Motor neuron (in vitro differentiated cells): ENCODE results near the gene CHST1. TPM values are rescaled to one million over a fixed set of nuclear protein-coding genes. Genes with fewer than 3 reads are reported as not detected.

ENCODE experiments used
- ATAC-seq, 8 experiments: fragments of 200-7000 bp; cut with Tn5 transposase; replicated peaks in 6 of 8; 2 replicates each; pipeline ENCODE4 v1.8.0; 2021; ENCODE audit warnings: mild to moderate bottlenecking in 8 of 8, moderate library complexity in 8 of 8
- H3K27ac ChIP-seq, 2 donors: fragments of 250-450 bp; sonication (Bioruptor Pico); 2 replicates each; pipeline ENCODE4 v1.9.0; 2021; ENCODE audit warnings: antibody characterized with exemption in 2 of 2, mild to moderate bottlenecking in 2 of 2, moderate library complexity in 1 of 2
- H3K4me1 ChIP-seq, 2 donors: fragments of 250-450 bp; sonication (Bioruptor Pico); replicated peaks in 1 of 2; 2 replicates each; pipeline ENCODE4 v1.6.1; 2021; ENCODE audit warnings: antibody characterized with exemption in 2 of 2, mild to moderate bottlenecking in 2 of 2, moderate library complexity in 1 of 2
- H3K4me3 ChIP-seq, 5 donors: fragments of 250-450 bp; sonication (Bioruptor Pico); 2 replicates each; pipeline ENCODE4 v1.9.0; 2021; ENCODE audit warnings: antibody characterized with exemption in 5 of 5, mild to moderate bottlenecking in 5 of 5, moderate library complexity in 4 of 5
- whole genome bisulfite sequencing, 10 experiments: fragments of 450-650 bp; shearing (Covaris generic); methylation state at CpG; one replicate each; pipeline ENCODE4 v1.0.0; 2022; 5-methylcytosine and 5-hydroxymethylcytosine counted together
- in situ Hi-C, 9 experiments: fragments of 400-800 bp; cut with MboI; loops; one replicate each; pipeline ENCODE4 v1.15.0; 2021; ENCODE audit warnings: low sequenced_read_pairs in 9 of 9, low pct_unique_long_range_greater_than_20kb in 2 of 9; ENCODE audit not compliant: unreplicated experiment in 9 of 9
- total RNA-seq, 8 experiments: library from RNA; unstranded; fragments of 300-600 nt; gene quantifications; 2 replicates each; pipeline versions ENCODE4 v1.2.3 to v1.2.4, GENCODE V29; 2022

CHST1 gene
- total RNA-seq, 8 experiments from 2014 or later, result 0.42 to 9.0 (median 2.6) TPM

GRCh38 chr11:45616802-45617549 is 48.4 kb downstream of the CHST1 start:
- no peak for ATAC-seq
- no peaks in the 10 kb centered on the region for H3K4me1 ChIP-seq
- in situ Hi-C loops, result no loop called here

GRCh38 chr11:45615182-45615792 is 50.1 kb downstream of the CHST1 start:
- Histone ChIP-seq H3K27ac (no peak overlapping the region), H3K4me3 (no peak overlapping the region), H3K4me1 (no peaks in the 10 kb centered on the region)
- 0 to 85% (median 69%) methylated on average over 1 to 3 of the region's 4 CpGs; no CpG with 5 or more reads in 2 of the 10 experiments for WGBS, 10 experiments
- no peak for ATAC-seq
- in situ Hi-C loops, result no loop called here

More at GRCh38 chr11:45616802-45617549, 48.4 kb downstream of the CHST1 start:
- 0 to 100% (median 67%) methylated on average over 1 to 3 of the region's 8 CpGs; no CpG with 5 or more reads in 2 of the 10 experiments for WGBS, 10 experiments
- H3K27ac ChIP-seq, result no peak overlapping the region
- H3K4me3 ChIP-seq, result no peak overlapping the region

- no peak overlapping the region for H3K27ac ChIP-seq
- no peaks in the 10 kb centered on the region for H3K4me1 ChIP-seq
- no peak overlapping the region for H3K4me3 ChIP-seq
- WGBS, 10 experiments, result 0 to 76% (median 57%) methylated on average over 2 to 6 of the region's 6 CpGs
- ATAC-seq, result no peak
- in situ Hi-C loops, result no loop called here
Measured at GRCh38 chr11:45614196-45614828, 51.1 kb downstream of the CHST1 start.

- no peak overlapping the region for H3K27ac ChIP-seq
- no peak for ATAC-seq
- in situ Hi-C loops, result no loop called here
- H3K4me3 ChIP-seq, result no peak overlapping the region
- WGBS, 10 experiments, result 75% methylated on average over 3 of the region's 3 CpGs; no CpG with 5 or more reads in 9 of the 10 experiments
- H3K4me1 ChIP-seq, result peaks cover 23 to 25% of the 10 kb centered on the region in 2 donors
Measured at GRCh38 chr11:45610627-45611026, 54.8 kb downstream of the CHST1 start.

- 0 to 60% (median 6%) methylated on average over 1 to 2 of the region's 2 CpGs; no CpG with 5 or more reads in 7 of the 10 experiments for WGBS, 10 experiments
- no peak overlapping the region for H3K4me3 ChIP-seq
- in situ Hi-C loops, result no loop called here
- no peak overlapping the region for H3K27ac ChIP-seq
- ATAC-seq, result no peak
- peaks cover 29 to 30% of the 10 kb centered on the region in 2 donors for H3K4me1 ChIP-seq
Measured at GRCh38 chr11:45609902-45610301, 55.5 kb downstream of the CHST1 start.

GRCh38 chr11:45609337-45609736 is 56.1 kb downstream of the CHST1 start:
- no peak overlapping the region for H3K27ac ChIP-seq
- peaks cover 32 to 35% of the 10 kb centered on the region in 2 donors for H3K4me1 ChIP-seq
- ATAC-seq, result no peak
- in situ Hi-C loops, result no loop called here
- H3K4me3 ChIP-seq, result no peak overlapping the region
- WGBS, 10 experiments, result 0 to 100% (median 63%) methylated on average over 1 to 3 of the region's 3 CpGs; no CpG with 5 or more reads in 1 of the 10 experiments

GRCh38 chr11:45607995-45608394 is 57.4 kb downstream of the CHST1 start:
- peaks cover 38 to 41% of the 10 kb centered on the region in 2 donors for H3K4me1 ChIP-seq
- 0 to 60% (median 43%) methylated on average over 1 to 4 of the region's 5 CpGs; no CpG with 5 or more reads in 3 of the 10 experiments for WGBS, 10 experiments
- H3K4me3 ChIP-seq, result no peak overlapping the region
- in situ Hi-C loops, result no loop called here
- H3K27ac ChIP-seq, result peak overlapping the region in 1 of 2 donors; percentile 66
- ATAC-seq, result peak in 2 of 8 experiments; percentile 33 to 43

GRCh38 chr11:45606514-45607281 is 58.7 kb downstream of the CHST1 start:
- 0 to 38% (median 13%) methylated on average over 1 to 4 of the region's 10 CpGs for WGBS, 10 experiments
- in situ Hi-C loops, result no loop called here
- ATAC-seq, result peak in 5 of 8 experiments; percentile 94 to 98 (median 95)
- Histone ChIP-seq H3K27ac (peak overlapping the region in 1 of 2 donors; percentile 3), H3K4me1 (peaks cover 38 to 41% of the 10 kb centered on the region in 2 donors), H3K4me3 (no peak overlapping the region)

- ATAC-seq, result no peak
- in situ Hi-C loops, result no loop called here
Measured at GRCh38 chr11:45605051-45605450, 60.4 kb downstream of the CHST1 start.

GRCh38 chr11:45603946-45604682 is 61.3 kb downstream of the CHST1 start:
- in situ Hi-C loops, result no loop called here
- no peak overlapping the region for H3K27ac ChIP-seq
- ATAC-seq, result no peak
- no peak overlapping the region for H3K4me3 ChIP-seq
- WGBS, 10 experiments, result 27 to 80% (median 48%) methylated on average over 1 to 8 of the region's 11 CpGs; no CpG with 5 or more reads in 5 of the 10 experiments
- H3K4me1 ChIP-seq, result peaks cover 41 to 42% of the 10 kb centered on the region in 2 donors

More at GRCh38 chr11:45605051-45605450, 60.4 kb downstream of the CHST1 start:
- 0 to 55% (median 13%) methylated on average over 1 of the region's 1 CpG; no CpG with 5 or more reads in 3 of the 10 experiments for WGBS, 10 experiments
- Histone ChIP-seq H3K4me1 (peaks cover 38 to 41% of the 10 kb centered on the region in 2 donors), H3K4me3 (no peak overlapping the region), H3K27ac (no peak overlapping the region)

GRCh38 chr11:45599161-45599943 is 66.1 kb downstream of the CHST1 start:
- WGBS, 10 experiments, result 35 to 93% (median 57%) methylated on average over 1 to 5 of the region's 11 CpGs; no CpG with 5 or more reads in 3 of the 10 experiments
- Histone ChIP-seq H3K27ac (no peak overlapping the region), H3K4me3 (no peak overlapping the region), H3K4me1 (peaks cover 16 to 20% of the 10 kb centered on the region in 2 donors)
- peak in 2 of 8 experiments; percentile 34 to 58 for ATAC-seq
- in situ Hi-C loops, result no loop called here
